Central memory CD8-positive, alpha-beta T cell (primary cell): ENCODE data around the gene ACP1.

Source experiments
- ATAC-seq: fragments of 150-1000 bp; cut with Tn5 transposase; replicated peaks from 2 replicates; pipeline ENCODE4 v1.10.0; 2022; ENCODE audit warnings: mild to moderate bottlenecking, moderate FRiP score, moderate number of reproducible peaks; ENCODE audit not compliant: poor library complexity, severe bottlenecking; ENCODE audit errors: extremely low read depth
- DNase-seq, 2 donors: peaks; one replicate each; pipeline ENCODE4 v3.0.0; 2021; ENCODE audit warnings: low spot score in 2 of 2
- H3K27ac Mint-ChIP-seq: one replicate; pipeline ENCODE4 v1.8.0; 2022; ENCODE audit warnings: low read depth, mild to moderate bottlenecking, moderate library complexity, mixed read lengths
- H3K27me3 Mint-ChIP-seq: one replicate; pipeline ENCODE4 v1.8.0; 2022; ENCODE audit warnings: mixed read lengths
- H3K36me3 Mint-ChIP-seq: one replicate; pipeline ENCODE4 v1.8.0; 2022; ENCODE audit warnings: mild to moderate bottlenecking, moderate library complexity, mixed read lengths; ENCODE audit not compliant: insufficient read depth
- H3K4me1 Mint-ChIP-seq: one replicate; pipeline ENCODE4 v1.8.0; 2022; ENCODE audit warnings: mixed read lengths
- H3K4me3 Mint-ChIP-seq: one replicate; pipeline ENCODE4 v1.8.0; 2022; ENCODE audit warnings: mild to moderate bottlenecking, moderate library complexity, mixed read lengths
- H3K9me3 Mint-ChIP-seq: one replicate; pipeline ENCODE4 v1.8.0; 2022; ENCODE audit warnings: mixed read lengths

ACP1 gene

GRCh38 chr2:264493-265468 is at the start of gene ACP1:
Gene ACP1 (plus strand): TSS chr2:264947. CDS start chr2:264965, 18 bp downstream.
- Mint-ChIP-seq H3K27ac (peak within 1 kb of the TSS; percentile 92), H3K36me3 (peaks cover 17% of the 10 kb centered on the region), H3K4me1 (peaks cover 36% of the 10 kb centered on the region), H3K9me3 (no peaks in the 10 kb centered on the region), H3K27me3 (no peaks in the 10 kb centered on the region), H3K4me3 (peak within 1 kb of the TSS; percentile 93)
- peak; percentile 85 to 90 for DNase-seq
- ATAC-seq = peak; percentile 82

- peaks cover 19% of the 10 kb centered on the region for H3K27me3 Mint-ChIP-seq
- H3K4me3 Mint-ChIP-seq = no peak overlapping the region
- no peaks in the 10 kb centered on the region for H3K36me3 Mint-ChIP-seq
- H3K4me1 Mint-ChIP-seq = no peaks in the 10 kb centered on the region
- no peak for DNase-seq
- H3K27ac Mint-ChIP-seq = no peak overlapping the region
- no peak for ATAC-seq
- H3K9me3 Mint-ChIP-seq = no peaks in the 10 kb centered on the region
Observed at GRCh38 chr2:216068-216467, 48.7 kb upstream of the ACP1 start.

DNA sequence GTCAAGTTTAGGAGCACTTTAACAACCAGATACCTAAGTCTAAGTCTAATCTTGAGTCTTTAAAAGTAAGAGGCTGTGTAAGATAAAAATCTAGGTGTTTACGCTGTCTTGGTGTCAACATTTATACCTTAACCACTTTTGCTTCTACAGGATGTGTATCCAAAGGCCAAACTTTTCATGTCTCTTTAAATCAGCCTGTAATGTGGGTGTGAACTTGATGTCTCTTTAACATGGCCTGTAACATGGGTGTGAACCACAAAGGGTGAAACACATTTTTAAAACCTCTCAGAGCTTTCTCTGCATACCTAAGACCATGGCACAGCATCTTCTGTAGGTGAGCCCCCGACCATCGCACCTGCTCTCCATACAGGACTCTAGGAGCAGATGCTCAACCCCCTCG is 41.3 kb upstream of the ACP1 start:
- H3K36me3 Mint-ChIP-seq = peaks cover 6% of the 10 kb centered on the region
- no peaks in the 10 kb centered on the region for H3K9me3 Mint-ChIP-seq
- DNase-seq (no peak), ATAC-seq (peak; percentile 56)
- H3K27me3 Mint-ChIP-seq = no peaks in the 10 kb centered on the region
- H3K4me1 Mint-ChIP-seq = peaks cover 6% of the 10 kb centered on the region
- no peak overlapping the region for H3K27ac Mint-ChIP-seq
- H3K4me3 Mint-ChIP-seq = no peak overlapping the region

- Mint-ChIP-seq H3K27me3 (no peaks in the 10 kb centered on the region), H3K4me3 (no peak overlapping the region), H3K36me3 (peaks cover 7% of the 10 kb centered on the region), H3K9me3 (no peaks in the 10 kb centered on the region), H3K4me1 (peaks cover 6% of the 10 kb centered on the region), H3K27ac (no peak overlapping the region)
- ATAC-seq (no peak), DNase-seq (no peak)
Observed at GRCh38 chr2:223971-224760, 40.6 kb upstream of the ACP1 start.

- ATAC-seq (no peak), DNase-seq (no peak)
- no peak overlapping the region for H3K27ac Mint-ChIP-seq
- no peak overlapping the region for H3K4me3 Mint-ChIP-seq
- H3K4me1 Mint-ChIP-seq = peaks cover 6% of the 10 kb centered on the region
- H3K36me3 Mint-ChIP-seq = peaks cover 7% of the 10 kb centered on the region
- H3K27me3 Mint-ChIP-seq = no peaks in the 10 kb centered on the region
- no peaks in the 10 kb centered on the region for H3K9me3 Mint-ChIP-seq
Observed at GRCh38 chr2:228115-228514, 36.6 kb upstream of the ACP1 start.

DNA sequence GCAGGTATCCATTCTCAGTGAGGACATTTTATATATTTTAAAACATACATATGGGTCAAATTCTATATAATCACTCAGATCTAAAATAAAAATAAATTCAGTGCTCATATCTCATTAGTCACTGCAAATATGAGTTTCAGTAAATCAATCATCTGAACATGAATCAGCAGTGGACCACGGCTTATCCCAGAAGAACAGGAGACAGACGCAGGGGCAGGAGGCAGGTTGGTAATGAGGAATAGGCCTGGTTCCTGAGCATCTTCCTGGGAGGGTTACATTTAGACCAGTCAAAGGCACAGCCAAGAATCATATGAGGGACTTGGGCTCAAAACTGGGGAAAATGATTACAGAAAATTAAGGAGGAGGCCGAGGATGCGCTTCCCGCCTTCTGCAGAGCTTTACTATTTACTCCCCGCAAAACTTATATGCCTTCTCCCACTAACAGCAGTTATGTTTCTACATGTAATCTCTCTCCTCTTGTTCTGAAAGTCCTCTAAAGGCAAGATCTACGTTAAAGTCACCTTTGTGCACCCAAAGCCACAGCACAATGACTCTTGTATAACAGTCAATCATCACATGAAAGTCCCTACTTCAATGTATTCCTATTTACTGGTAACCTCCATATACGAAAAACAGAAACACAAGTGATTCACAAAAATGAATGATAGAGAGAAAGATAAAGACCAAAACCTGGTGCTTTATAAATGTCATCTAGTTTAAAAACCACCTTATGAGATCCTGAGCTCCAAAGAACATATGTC is 36.0 kb upstream of the ACP1 start:
- Mint-ChIP-seq H3K4me1 (peaks cover under 1% of the 10 kb centered on the region), H3K27ac (no peak overlapping the region), H3K9me3 (no peaks in the 10 kb centered on the region), H3K36me3 (peaks cover 9% of the 10 kb centered on the region), H3K27me3 (no peaks in the 10 kb centered on the region), H3K4me3 (no peak overlapping the region)
- ATAC-seq (no peak), DNase-seq (no peak)

DNA sequence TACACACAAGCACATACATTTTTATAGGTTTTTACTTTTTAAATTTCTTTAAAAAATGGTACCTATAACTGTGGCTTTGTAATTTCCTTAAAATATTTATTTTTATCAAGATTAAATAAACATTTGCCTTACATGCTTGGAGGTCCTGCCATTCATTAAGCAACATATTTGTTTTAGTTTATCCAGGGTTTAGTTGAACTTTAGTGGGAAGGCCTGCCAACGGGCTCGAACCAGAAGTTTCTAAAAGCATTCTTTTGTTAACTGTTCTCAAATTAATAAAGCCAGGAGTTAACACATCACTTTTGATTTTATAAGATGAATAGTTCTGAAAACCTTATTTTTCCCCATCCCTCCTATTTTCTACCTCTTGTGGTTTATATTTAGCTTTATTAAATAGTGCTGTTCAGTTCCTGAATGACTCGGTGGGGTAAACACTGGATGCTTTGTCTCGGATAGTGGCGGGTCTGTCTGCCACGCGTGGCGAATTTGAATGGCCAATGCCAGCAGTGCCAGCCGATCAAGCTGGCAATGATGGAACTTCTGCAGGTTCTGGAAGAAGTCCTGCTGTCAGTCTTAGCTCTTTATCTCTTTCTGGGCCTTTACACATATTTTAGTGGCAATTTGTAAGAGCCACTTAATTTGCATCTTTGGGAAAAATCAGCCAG is 33.1 kb upstream of the ACP1 start:
- ATAC-seq (no peak), DNase-seq (no peak)
- peaks cover 7% of the 10 kb centered on the region for H3K36me3 Mint-ChIP-seq
- H3K9me3 Mint-ChIP-seq = no peaks in the 10 kb centered on the region
- no peak overlapping the region for H3K4me3 Mint-ChIP-seq
- no peaks in the 10 kb centered on the region for H3K4me1 Mint-ChIP-seq
- no peak overlapping the region for H3K27ac Mint-ChIP-seq
- no peaks in the 10 kb centered on the region for H3K27me3 Mint-ChIP-seq

DNA sequence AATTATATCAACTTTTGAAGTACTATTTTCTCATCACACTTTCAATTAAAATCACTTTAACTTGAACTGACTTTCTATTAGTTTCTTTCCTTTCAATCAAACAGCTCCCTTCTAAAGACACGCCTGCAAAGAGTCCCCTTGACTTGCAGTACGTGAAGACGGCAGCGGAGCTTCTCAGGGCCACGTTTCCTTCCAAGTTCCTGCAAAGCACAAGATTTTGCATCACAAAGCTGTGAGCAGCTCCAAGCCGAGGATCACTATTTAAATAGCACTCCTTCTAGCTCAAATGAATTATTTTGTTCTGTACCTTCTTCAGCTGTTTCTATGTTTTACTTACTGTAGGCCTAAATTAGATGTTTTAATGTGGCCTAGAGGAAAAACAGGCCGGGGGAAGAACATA is 31.7 kb upstream of the ACP1 start:
- ATAC-seq (no peak), DNase-seq (no peak)
- Mint-ChIP-seq H3K4me3 (no peak overlapping the region), H3K27ac (no peak overlapping the region), H3K36me3 (peaks cover 3% of the 10 kb centered on the region), H3K4me1 (peaks cover 2% of the 10 kb centered on the region), H3K9me3 (no peaks in the 10 kb centered on the region), H3K27me3 (no peaks in the 10 kb centered on the region)

DNA sequence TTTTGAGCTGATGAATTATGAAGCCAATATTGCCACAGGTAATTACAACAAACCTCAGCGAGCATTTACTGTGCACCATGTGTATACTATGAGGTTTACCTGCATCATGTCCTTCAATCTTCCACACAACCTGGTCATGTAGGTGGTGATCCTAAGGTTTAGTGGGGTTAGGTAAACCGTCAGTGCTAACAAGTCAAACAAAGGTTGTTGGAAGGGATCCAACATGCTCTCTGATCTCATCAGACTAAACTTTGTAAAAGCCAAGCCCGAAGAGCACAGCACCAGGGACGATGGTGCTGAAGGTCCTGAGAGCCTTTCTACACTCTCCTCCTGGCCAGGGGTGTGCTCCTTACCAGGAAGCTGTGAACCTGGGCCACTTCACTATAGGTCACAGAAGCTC is 30.3 kb upstream of the ACP1 start:
- Mint-ChIP-seq H3K36me3 (peaks cover 2% of the 10 kb centered on the region), H3K27me3 (no peaks in the 10 kb centered on the region), H3K4me3 (no peak overlapping the region), H3K9me3 (no peaks in the 10 kb centered on the region), H3K4me1 (peaks cover 11% of the 10 kb centered on the region), H3K27ac (no peak overlapping the region)
- DNase-seq (no peak), ATAC-seq (no peak)

DNA sequence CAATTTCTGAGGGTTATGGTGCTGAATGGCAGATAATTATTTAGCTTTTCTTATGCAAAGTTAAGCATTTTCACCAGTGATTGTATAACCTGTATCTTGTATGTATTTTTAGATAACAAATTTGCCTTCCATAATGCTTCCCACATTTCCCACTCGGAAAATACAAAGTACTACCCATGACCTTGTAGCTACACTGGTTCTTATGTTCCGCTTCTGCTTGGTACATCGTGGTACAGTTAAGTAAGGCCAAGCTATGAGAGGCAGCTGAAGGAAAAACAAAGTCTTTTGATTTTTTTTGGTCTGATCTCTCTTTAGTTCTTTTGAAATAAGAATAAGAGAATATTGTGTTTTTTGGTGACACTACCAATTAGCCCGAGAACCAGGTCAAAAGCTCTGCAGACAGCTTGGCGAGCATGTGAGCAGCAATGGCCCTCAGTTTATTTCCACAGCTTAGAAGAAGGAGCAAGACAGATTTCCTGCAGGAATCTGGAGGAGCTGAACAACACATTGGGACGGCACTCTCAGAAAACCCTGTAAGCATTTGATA is 27.7 kb upstream of the ACP1 start:
- H3K27ac Mint-ChIP-seq = no peak overlapping the region
- DNase-seq (no peak), ATAC-seq (no peak)
- H3K36me3 Mint-ChIP-seq = peaks cover 8% of the 10 kb centered on the region
- H3K4me3 Mint-ChIP-seq = no peak overlapping the region
- peaks cover 11% of the 10 kb centered on the region for H3K4me1 Mint-ChIP-seq
- no peaks in the 10 kb centered on the region for H3K27me3 Mint-ChIP-seq
- no peaks in the 10 kb centered on the region for H3K9me3 Mint-ChIP-seq

DNA sequence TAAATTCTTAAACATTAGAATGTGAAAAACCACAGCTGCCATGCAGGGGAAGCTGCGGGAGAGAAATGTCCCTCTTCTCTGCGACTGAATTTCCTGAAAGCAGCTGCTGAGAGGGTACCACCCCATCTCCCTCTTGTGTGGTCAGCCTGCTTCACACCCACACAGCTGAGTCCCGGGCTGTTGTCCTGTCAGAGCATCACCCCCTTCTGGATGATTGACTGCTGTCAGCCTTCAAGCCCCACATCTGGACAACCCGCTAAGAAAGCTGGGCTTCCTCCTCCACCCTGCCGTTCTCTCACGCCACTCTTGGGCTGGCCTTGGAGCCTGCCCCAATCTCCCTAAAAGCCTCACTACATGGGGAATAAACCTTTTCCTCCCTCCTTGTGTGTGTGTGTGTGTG is 26.9 kb upstream of the ACP1 start:
- Mint-ChIP-seq H3K27ac (no peak overlapping the region), H3K4me3 (peak overlapping the region; percentile 38), H3K9me3 (no peaks in the 10 kb centered on the region), H3K36me3 (peaks cover 8% of the 10 kb centered on the region), H3K4me1 (peaks cover 11% of the 10 kb centered on the region), H3K27me3 (no peaks in the 10 kb centered on the region)
- DNase-seq (no peak), ATAC-seq (no peak)

- DNase-seq (no peak), ATAC-seq (no peak)
- no peaks in the 10 kb centered on the region for H3K9me3 Mint-ChIP-seq
- H3K36me3 Mint-ChIP-seq = peaks cover 7% of the 10 kb centered on the region
- H3K4me3 Mint-ChIP-seq = peak overlapping the region; percentile 38
- peaks cover 11% of the 10 kb centered on the region for H3K4me1 Mint-ChIP-seq
- no peaks in the 10 kb centered on the region for H3K27me3 Mint-ChIP-seq
- H3K27ac Mint-ChIP-seq = peak overlapping the region; percentile 70
Observed at GRCh38 chr2:238431-238830, 26.3 kb upstream of the ACP1 start.
